Fibroblast of mammary gland (primary cell): Measurements from ENCODE around the gene OR52N1.

Experiments
- DNase-seq: peaks from one replicate; pipeline ENCODE4 v3.0.0-alpha.2; 2010; ENCODE audit warnings: low read depth
- H3K4me3 ChIP-seq: 2 replicates; pipeline ENCODE4 v1.5.1; 2011; ENCODE audit warnings: low read depth, mild to moderate bottlenecking, low read length, moderate library complexity; ENCODE audit not compliant: control insufficient read depth
- CTCF ChIP-seq: conservative IDR thresholded peaks from 2 replicates; pipeline ENCODE4 v1.5.1; 2011; ENCODE audit warnings: low read depth, low read length, inconsistent platforms; ENCODE audit not compliant: control insufficient read depth, insufficient read depth

Gene OR52N1

GRCh38 chr11:5809905-5810795, 19.1 kb upstream of the OR52N1 start:
- no peak for DNase-seq
- no peak for TF ChIP-seq CTCF
- no peak overlapping the region for H3K4me3 ChIP-seq

GRCh38 chr11:5809122-5809519, 18.1 kb upstream of the OR52N1 start:
- peak; percentile 2 for DNase-seq
- TF ChIP-seq CTCF, result no peak
- H3K4me3 ChIP-seq, result peak overlapping the region; percentile 56

- peak; percentile 90 for TF ChIP-seq CTCF
- DNase-seq, result peak; percentile 72
- peak within 1 kb of the TSS; percentile 56 for H3K4me3 ChIP-seq
These were observed 17.5 kb upstream of the OR52N1 start, which contains the start of gene OR52N2 for GRCh38 chr11:5808500-5809121. TSS of gene OR52N2 (plus strand) at chr11:5808924. CDS start at chr11:5820336, 11,412 bp downstream.

- no peak for TF ChIP-seq CTCF
- H3K4me3 ChIP-seq, result no peak overlapping the region
- no peak for DNase-seq
These were observed 16.5 kb upstream of the OR52N1 start for GRCh38 chr11:5807580-5807979.

GRCh38 chr11:5803982-5804381, 12.9 kb upstream of the OR52N1 start:
- no peak overlapping the region for H3K4me3 ChIP-seq
- TF ChIP-seq CTCF, result no peak
- no peak for DNase-seq

- H3K4me3 ChIP-seq, result no peak overlapping the region
- DNase-seq, result no peak
- no peak for TF ChIP-seq CTCF
These were observed 5.5 kb upstream of the OR52N1 start for GRCh38 chr11:5796541-5796940.

GRCh38 chr11:5783255-5783654, 7.8 kb downstream of the OR52N1 start, which contains the start of gene OR52N5:
TSS of gene OR52N5 (minus strand) at chr11:5783355. CDS start at chr11:5778634, 4,721 bp downstream.
- no peak for TF ChIP-seq CTCF
- no peak for DNase-seq
- no peak within 1 kb of the TSS for H3K4me3 ChIP-seq
